Naive thymus-derived CD4-positive, alpha-beta T cell (primary cell): ENCODE measurements around the gene PWP1. TPM values are rescaled to one million over a fixed set of nuclear protein-coding genes. Genes with fewer than 3 reads are reported as not detected.
A peak's percentile ranks its signal among the peaks of the same experiment; 100 is the strongest.
"Not testable (repeated sequence)": the region's sequence is repeated elsewhere in the genome, so short reads cannot be mapped to it uniquely, and the experiment has no call there.

ENCODE experiments used
- ATAC-seq: fragments of 150-1000 bp; cut with Tn5 transposase; 2 replicates; pipeline ENCODE4 v1.10.0; 2021; ENCODE audit warnings: mild to moderate bottlenecking, moderate library complexity
- CTCF ChIA-PET: fragments of 350-600 bp; sonication (Branson Sonifier 250); formaldehyde crosslinking; loops from one replicate; lab custom pipeline; 2021; ENCODE audit warnings: antibody characterized with exemption; lab: Charles Lee
- POLR2A ChIA-PET: fragments of 350-600 bp; sonication (Branson Sonifier 250); formaldehyde crosslinking; loops from one replicate; lab custom pipeline; 2021; ENCODE audit warnings: antibody characterized with exemption, inconsistent platforms; lab: Charles Lee
- DNase-seq, 9 donors: peaks; one replicate each; pipeline versions ENCODE4 v3.0.0 to v3.0.0-alpha.2; 2020 to 2022; ENCODE audit warnings: mixed read lengths in 1 of 9
- H3K27ac ChIP-seq: one replicate; pipeline ENCODE4 v1.7.0; 2013; ENCODE audit warnings: mild to moderate bottlenecking, low read depth, low read length, moderate library complexity
- H3K27me3 ChIP-seq, 2 donors: one replicate each; pipeline ENCODE4 v1.7.0; 2013; ENCODE audit warnings: low read length in 2 of 2, mild to moderate bottlenecking in 2 of 2, moderate library complexity in 2 of 2; ENCODE audit not compliant: control insufficient read depth in 2 of 2, insufficient read depth in 2 of 2
- H3K36me3 ChIP-seq, 3 experiments: 1 replicate in 2 of 3; 2 replicates in 1 of 3; pipeline ENCODE4 v1.7.0; 2013; ENCODE audit warnings: low read length in 3 of 3, mild to moderate bottlenecking in 3 of 3, moderate library complexity in 1 of 3; ENCODE audit not compliant: insufficient read depth in 3 of 3, control insufficient read depth in 2 of 3
- H3K4me1 ChIP-seq, 2 donors: one replicate each; pipeline ENCODE4 v1.7.0; 2013; ENCODE audit warnings: low read length in 2 of 2, mild to moderate bottlenecking in 2 of 2, moderate library complexity in 1 of 2; ENCODE audit not compliant: control insufficient read depth in 2 of 2, insufficient read depth in 2 of 2
- H3K4me3 ChIP-seq: 2 replicates; pipeline ENCODE4 v1.7.0; 2013; ENCODE audit warnings: mild to moderate bottlenecking, low read length
- H3K9me3 ChIP-seq, 3 experiments: 1 replicate in 2 of 3; 2 replicates in 1 of 3; pipeline ENCODE4 v1.7.0; 2013; ENCODE audit warnings: low read length in 3 of 3; ENCODE audit not compliant: control insufficient read depth in 2 of 3
- H3K27ac Mint-ChIP-seq, 9 donors: one replicate each; pipeline ENCODE4 v1.8.0; 2020 to 2022; ENCODE audit warnings: mixed read lengths in 9 of 9, mild to moderate bottlenecking in 8 of 9, moderate library complexity in 5 of 9, inconsistent platforms in 2 of 9
- H3K27me3 Mint-ChIP-seq, 5 donors: one replicate each; pipeline ENCODE4 v1.8.0; 2021 to 2022; ENCODE audit warnings: mixed read lengths in 5 of 5, mild to moderate bottlenecking in 1 of 5
- H3K36me3 Mint-ChIP-seq, 5 donors: one replicate each; pipeline ENCODE4 v1.8.0; 2020 to 2022; ENCODE audit warnings: mixed read lengths in 5 of 5, mild to moderate bottlenecking in 3 of 5, inconsistent platforms in 1 of 5
- H3K4me1 Mint-ChIP-seq, 7 donors: one replicate each; pipeline ENCODE4 v1.8.0; 2020 to 2022; ENCODE audit warnings: mixed read lengths in 7 of 7, mild to moderate bottlenecking in 3 of 7, inconsistent platforms in 1 of 7
- H3K4me3 Mint-ChIP-seq, 10 donors: one replicate each; pipeline ENCODE4 v1.8.0; 2020 to 2022; ENCODE audit warnings: mild to moderate bottlenecking in 10 of 10, mixed read lengths in 10 of 10, moderate library complexity in 6 of 10, inconsistent platforms in 2 of 10
- H3K9me3 Mint-ChIP-seq, 11 donors: one replicate each; pipeline ENCODE4 v1.8.0; 2020 to 2022; ENCODE audit warnings: mixed read lengths in 11 of 11, mild to moderate bottlenecking in 4 of 11, inconsistent platforms in 1 of 11, moderate library complexity in 1 of 11
- intact Hi-C, 2 donors: fragments of 100-400 bp; cut with micrococcal nuclease; formaldehyde crosslinking; loops; one replicate each; pipeline ENCODE4 v1.15.1; 2023
- polyA plus RNA-seq, 2 donors: library from polyadenylated mRNA; unstranded; fragments of 300-500 nt; fragmentation: Illumina TruSeq; gene quantifications; one replicate each; pipeline ENCODE4 v1.2.3, GENCODE V29; 2021
- total RNA-seq, 6 experiments: library from RNA in 5 of 6; stranded (reverse) in 5 of 6; gene quantifications; 1 replicate in 5 of 6; 2 replicates in 1 of 6; pipeline ENCODE4 v1.2.3 and lab custom pipeline; 2021 to 2026

The PWP1 gene
- total and polyA plus RNA-seq, 7 experiments from 2014 or later, result 20.9 to 65.3 (median 29.9) TPM

GRCh38 chr12:107695772-107696171 lies 10.2 kb downstream of the PWP1 start:
- H3K9me3 ChIP-seq, H3K27me3 Mint-ChIP-seq, H3K27me3 ChIP-seq, ATAC-seq, H3K4me1 Mint-ChIP-seq, H3K4me3 Mint-ChIP-seq, H3K27ac ChIP-seq, POLR2A ChIA-PET, H3K9me3 Mint-ChIP-seq, H3K27ac Mint-ChIP-seq, H3K4me1 ChIP-seq, DNase-seq, CTCF ChIA-PET, intact Hi-C loops, H3K4me3 ChIP-seq: not testable (repeated sequence)
- H3K36me3 Mint-ChIP-seq, result peaks cover 24 to 72% (median 48%) of the 10 kb centered on the region in 5 donors
- peaks cover 34 to 86% (median 41%) of the 10 kb centered on the region in 3 experiments for H3K36me3 ChIP-seq

DNA sequence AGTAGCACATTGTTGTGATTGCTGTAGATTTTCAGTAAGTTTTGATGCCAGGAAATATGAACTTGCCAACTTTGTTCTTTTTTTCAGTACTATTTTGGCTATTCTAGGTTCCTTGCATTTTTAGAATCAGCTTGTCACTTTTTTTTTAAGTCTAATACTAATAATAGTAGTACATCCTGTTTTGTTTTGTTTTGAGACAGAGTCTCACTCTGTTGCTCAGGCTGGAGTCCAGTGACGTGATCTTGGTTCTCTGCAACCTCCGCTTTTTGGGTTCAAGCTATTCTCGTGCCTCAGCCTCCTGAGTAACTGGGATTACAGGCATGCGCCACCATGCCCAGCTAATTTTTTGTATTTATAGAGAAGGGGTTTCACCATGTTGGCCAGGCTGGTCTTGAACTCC lies 16.5 kb downstream of the PWP1 start:
- Histone ChIP-seq H3K4me3 (no peak overlapping the region), H3K27me3 (no peaks in the 10 kb centered on the region), H3K36me3 (peaks cover 24 to 79% (median 35%) of the 10 kb centered on the region in 3 experiments), H3K4me1 (no peaks in the 10 kb centered on the region), H3K27ac (no peak overlapping the region), H3K9me3 (peaks cover 0 to 5% (median 0%) of the 10 kb centered on the region in 3 experiments)
- ATAC-seq, result no peak
- Mint-ChIP-seq H3K27me3 (no peaks in the 10 kb centered on the region), H3K4me3 (no peak overlapping the region), H3K9me3 (peaks cover 0 to 11% (median 3%) of the 10 kb centered on the region in 11 donors), H3K27ac (no peak overlapping the region), H3K36me3 (peaks cover 36 to 93% (median 69%) of the 10 kb centered on the region in 5 donors), H3K4me1 (peaks cover 0 to 3% (median 0%) of the 10 kb centered on the region in 7 donors)
- ChIA-PET CTCF (no interaction called here), POLR2A (no interaction called here)
- intact Hi-C loops, result no loop called here
- DNase-seq, result no peak

GRCh38 chr12:107704041-107704440 lies 18.4 kb downstream of the PWP1 start:
- peak overlapping the region in 1 of 9 donors; percentile 52 for H3K27ac Mint-ChIP-seq
- no peak overlapping the region for H3K4me3 Mint-ChIP-seq
- H3K4me1 Mint-ChIP-seq, result peaks cover 0 to 4% (median 0%) of the 10 kb centered on the region in 7 donors
- peaks cover 0 to 11% (median 3%) of the 10 kb centered on the region in 11 donors for H3K9me3 Mint-ChIP-seq
- ChIA-PET POLR2A (no interaction called here), CTCF (interaction anchor here (0.7 kb wide), 1 partner anchor 42 kb away, joined by 3 read pairs; no protein-coding TSS in a partner anchor)
- Histone ChIP-seq H3K27me3 (no peaks in the 10 kb centered on the region), H3K4me1 (no peaks in the 10 kb centered on the region), H3K9me3 (peaks cover 0 to 5% (median 0%) of the 10 kb centered on the region in 3 experiments), H3K27ac (no peak overlapping the region), H3K4me3 (no peak overlapping the region), H3K36me3 (peaks cover 29 to 75% (median 38%) of the 10 kb centered on the region in 3 experiments)
- H3K36me3 Mint-ChIP-seq, result peaks cover 37 to 94% (median 73%) of the 10 kb centered on the region in 5 donors
- H3K27me3 Mint-ChIP-seq, result no peaks in the 10 kb centered on the region
- DNase-seq (no peak), ATAC-seq (no peak)
- intact Hi-C loops, result no loop called here

GRCh38 chr12:107705522-107705921 lies 19.9 kb downstream of the PWP1 start:
- H3K4me3 Mint-ChIP-seq, H3K9me3 Mint-ChIP-seq, CTCF ChIA-PET, H3K4me1 ChIP-seq, H3K27me3 Mint-ChIP-seq, H3K27ac Mint-ChIP-seq, H3K27ac ChIP-seq, H3K27me3 ChIP-seq, H3K4me3 ChIP-seq, POLR2A ChIA-PET, H3K9me3 ChIP-seq, ATAC-seq, intact Hi-C loops, H3K4me1 Mint-ChIP-seq, DNase-seq: not testable (repeated sequence)
- peaks cover 25 to 88% (median 62%) of the 10 kb centered on the region in 5 donors for H3K36me3 Mint-ChIP-seq
- peaks cover 32 to 72% (median 51%) of the 10 kb centered on the region in 3 experiments for H3K36me3 ChIP-seq

DNA sequence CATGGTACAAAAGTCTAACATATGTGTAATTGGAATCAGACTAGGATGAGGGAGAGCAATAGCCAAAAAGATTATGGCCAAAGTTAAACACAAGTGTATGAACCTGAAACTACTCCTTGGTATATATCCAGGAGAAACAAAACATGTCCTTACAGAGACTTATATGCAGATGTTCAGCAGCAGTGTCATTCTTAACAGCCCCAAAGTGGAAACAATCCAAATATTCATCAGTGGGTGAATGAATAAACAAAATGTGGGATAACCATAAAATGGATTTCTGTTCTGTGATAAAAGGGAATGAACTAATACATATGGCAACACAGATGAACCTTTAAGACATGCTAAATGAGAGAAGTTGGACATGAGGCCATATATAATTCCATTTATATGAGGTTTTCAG lies 30.2 kb downstream of the PWP1 start:
- H3K36me3 ChIP-seq, result peaks cover 11 to 45% (median 17%) of the 10 kb centered on the region in 3 experiments
- H3K4me1 Mint-ChIP-seq, result no peaks in the 10 kb centered on the region
- ChIA-PET POLR2A (no interaction called here), CTCF (no interaction called here)
- H3K27ac ChIP-seq, result no peak overlapping the region
- intact Hi-C loops, result no loop called here
- no peak overlapping the region for H3K4me3 ChIP-seq
- H3K27me3 ChIP-seq, result no peaks in the 10 kb centered on the region
- no peaks in the 10 kb centered on the region for H3K9me3 Mint-ChIP-seq
- DNase-seq (no peak), ATAC-seq (no peak)
- H3K4me1 ChIP-seq, result no peaks in the 10 kb centered on the region
- no peaks in the 10 kb centered on the region for H3K27me3 Mint-ChIP-seq
- H3K4me3 Mint-ChIP-seq, result no peak overlapping the region
- H3K9me3 ChIP-seq, result no peaks in the 10 kb centered on the region
- peak overlapping the region in 1 of 9 donors; percentile 64 for H3K27ac Mint-ChIP-seq
- peaks cover 8 to 61% (median 35%) of the 10 kb centered on the region in 5 donors for H3K36me3 Mint-ChIP-seq

DNA sequence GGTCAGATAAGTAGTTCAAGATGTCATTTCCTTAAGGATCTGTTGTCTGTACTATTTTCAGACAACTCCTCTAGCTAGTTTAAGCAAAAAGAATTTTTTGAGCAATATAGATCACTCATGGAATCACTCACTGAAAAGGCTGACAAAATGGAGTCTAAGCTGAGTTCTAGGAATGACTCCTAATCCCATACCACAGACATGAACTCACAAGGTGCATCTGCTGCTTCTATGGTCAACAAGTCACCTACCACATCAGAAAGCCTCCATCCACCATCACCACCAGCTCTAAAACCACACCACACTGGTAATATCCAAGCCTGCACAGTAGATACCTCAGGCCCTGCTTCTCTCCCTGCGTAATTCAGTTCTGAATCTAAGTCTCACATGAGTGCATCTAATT lies 33.0 kb downstream of the PWP1 start:
- Histone ChIP-seq H3K27me3 (no peaks in the 10 kb centered on the region), H3K27ac (no peak overlapping the region), H3K36me3 (peaks cover 0 to 23% (median 0%) of the 10 kb centered on the region in 3 experiments), H3K4me1 (no peaks in the 10 kb centered on the region), H3K4me3 (no peak overlapping the region), H3K9me3 (no peaks in the 10 kb centered on the region)
- ChIA-PET POLR2A (no interaction called here), CTCF (no interaction called here)
- ATAC-seq (no peak), DNase-seq (no peak)
- intact Hi-C loops, result no loop called here
- Mint-ChIP-seq H3K9me3 (peaks cover 0 to 6% (median 4%) of the 10 kb centered on the region in 11 donors), H3K27ac (peak overlapping the region in 1 of 9 donors; percentile 3), H3K4me1 (no peaks in the 10 kb centered on the region), H3K27me3 (no peaks in the 10 kb centered on the region), H3K36me3 (peaks cover 6 to 48% (median 20%) of the 10 kb centered on the region in 5 donors), H3K4me3 (no peak overlapping the region)

- H3K36me3 ChIP-seq, H3K4me3 Mint-ChIP-seq, CTCF ChIA-PET, H3K9me3 ChIP-seq, H3K27ac ChIP-seq, H3K4me1 ChIP-seq, H3K4me3 ChIP-seq, H3K27ac Mint-ChIP-seq, H3K27me3 ChIP-seq, DNase-seq, H3K4me1 Mint-ChIP-seq, H3K27me3 Mint-ChIP-seq, intact Hi-C loops, POLR2A ChIA-PET, ATAC-seq: not testable (repeated sequence)
- peaks cover 6 to 29% (median 10%) of the 10 kb centered on the region in 5 donors for H3K36me3 Mint-ChIP-seq
- H3K9me3 Mint-ChIP-seq, result peaks cover 0 to 10% (median 6%) of the 10 kb centered on the region in 11 donors
Observed at GRCh38 chr12:107727327-107727726, 41.7 kb downstream of the PWP1 start.
